Fibroblast of villous mesenchyme (primary cell): ENCODE results near the gene SFTPB. TPM values are rescaled to one million over a fixed set of nuclear protein-coding genes. Genes with fewer than 3 reads are reported as not detected.

Experiments used
- DNase-seq: peaks from one replicate; pipeline ENCODE4 v3.0.0-alpha.2; 2010; ENCODE audit warnings: low read depth
- H3K4me3 ChIP-seq: 2 replicates; pipeline ENCODE4 v1.5.1; 2011; ENCODE audit warnings: low read depth, mild to moderate bottlenecking, low read length
- total RNA-seq: library from RNA; depleted of rRNA; stranded (reverse); fragments of >200 nt; gene quantifications from 2 replicates; pipeline ENCODE4 v1.2.3, GENCODE V29; 2012
- TF ChIP-seq, protein P1 (sequence below): IDR thresholded peaks from 2 replicates; pipeline ENCODE4 v1.5.1; 2012; ENCODE audit warnings: low read depth, mild to moderate bottlenecking, low read length; ENCODE audit not compliant: insufficient read depth

Gene SFTPB
- total RNA-seq, 1 donor: not detected

DNA sequence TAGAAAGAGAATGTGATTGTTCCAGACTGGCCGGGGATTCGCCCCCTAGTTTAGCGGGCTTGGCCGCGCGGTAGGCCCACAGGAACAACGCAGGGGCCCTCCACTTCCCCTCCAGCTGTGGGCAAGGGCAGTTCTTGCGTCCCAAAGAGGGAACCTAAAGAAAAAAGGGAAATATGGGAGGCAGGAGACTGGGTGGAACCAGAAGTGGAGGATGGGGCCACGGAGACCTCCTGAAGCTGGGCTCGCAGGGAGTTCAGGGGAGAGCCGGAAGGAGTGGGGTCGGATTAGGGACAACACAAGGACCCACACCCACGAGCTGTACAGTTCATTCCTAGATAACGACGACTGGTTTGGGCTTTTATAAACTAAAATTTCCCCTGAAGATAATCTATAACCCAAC is 44.3 kb upstream of the SFTPB start:
- TF ChIP-seq, protein P1, sequence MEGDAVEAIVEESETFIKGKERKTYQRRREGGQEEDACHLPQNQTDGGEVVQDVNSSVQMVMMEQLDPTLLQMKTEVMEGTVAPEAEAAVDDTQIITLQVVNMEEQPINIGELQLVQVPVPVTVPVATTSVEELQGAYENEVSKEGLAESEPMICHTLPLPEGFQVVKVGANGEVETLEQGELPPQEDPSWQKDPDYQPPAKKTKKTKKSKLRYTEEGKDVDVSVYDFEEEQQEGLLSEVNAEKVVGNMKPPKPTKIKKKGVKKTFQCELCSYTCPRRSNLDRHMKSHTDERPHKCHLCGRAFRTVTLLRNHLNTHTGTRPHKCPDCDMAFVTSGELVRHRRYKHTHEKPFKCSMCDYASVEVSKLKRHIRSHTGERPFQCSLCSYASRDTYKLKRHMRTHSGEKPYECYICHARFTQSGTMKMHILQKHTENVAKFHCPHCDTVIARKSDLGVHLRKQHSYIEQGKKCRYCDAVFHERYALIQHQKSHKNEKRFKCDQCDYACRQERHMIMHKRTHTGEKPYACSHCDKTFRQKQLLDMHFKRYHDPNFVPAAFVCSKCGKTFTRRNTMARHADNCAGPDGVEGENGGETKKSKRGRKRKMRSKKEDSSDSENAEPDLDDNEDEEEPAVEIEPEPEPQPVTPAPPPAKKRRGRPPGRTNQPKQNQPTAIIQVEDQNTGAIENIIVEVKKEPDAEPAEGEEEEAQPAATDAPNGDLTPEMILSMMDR: no peak
- DNase-seq: no peak
- H3K4me3 ChIP-seq: no peak overlapping the region

DNA sequence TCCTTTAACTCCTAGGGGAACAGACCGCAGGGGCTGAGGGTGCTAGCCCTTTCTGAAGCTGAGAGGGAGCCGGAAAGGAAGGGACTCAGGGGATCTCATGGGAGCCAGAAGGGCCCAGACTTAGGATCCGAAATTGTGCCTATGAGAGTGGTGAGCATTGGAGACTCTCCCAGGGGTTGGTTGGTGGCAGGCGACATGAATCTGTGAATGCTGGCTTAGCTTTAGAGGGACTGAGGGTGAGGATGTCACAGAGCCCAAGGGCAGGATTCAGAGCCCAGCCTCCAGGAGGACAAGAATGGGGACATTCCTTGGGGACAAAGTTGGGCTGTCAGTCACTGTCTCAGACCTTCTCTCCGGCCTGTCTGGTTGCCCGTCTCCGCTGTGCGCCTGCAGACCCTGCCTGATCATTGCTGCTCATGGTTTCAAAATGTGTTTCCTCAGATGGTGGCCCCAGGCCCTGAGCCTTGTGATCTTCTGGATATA is 43.6 kb upstream of the SFTPB start:
- TF ChIP-seq, protein P1: no peak
- H3K4me3 ChIP-seq: no peak overlapping the region
- no peak for DNase-seq

DNA sequence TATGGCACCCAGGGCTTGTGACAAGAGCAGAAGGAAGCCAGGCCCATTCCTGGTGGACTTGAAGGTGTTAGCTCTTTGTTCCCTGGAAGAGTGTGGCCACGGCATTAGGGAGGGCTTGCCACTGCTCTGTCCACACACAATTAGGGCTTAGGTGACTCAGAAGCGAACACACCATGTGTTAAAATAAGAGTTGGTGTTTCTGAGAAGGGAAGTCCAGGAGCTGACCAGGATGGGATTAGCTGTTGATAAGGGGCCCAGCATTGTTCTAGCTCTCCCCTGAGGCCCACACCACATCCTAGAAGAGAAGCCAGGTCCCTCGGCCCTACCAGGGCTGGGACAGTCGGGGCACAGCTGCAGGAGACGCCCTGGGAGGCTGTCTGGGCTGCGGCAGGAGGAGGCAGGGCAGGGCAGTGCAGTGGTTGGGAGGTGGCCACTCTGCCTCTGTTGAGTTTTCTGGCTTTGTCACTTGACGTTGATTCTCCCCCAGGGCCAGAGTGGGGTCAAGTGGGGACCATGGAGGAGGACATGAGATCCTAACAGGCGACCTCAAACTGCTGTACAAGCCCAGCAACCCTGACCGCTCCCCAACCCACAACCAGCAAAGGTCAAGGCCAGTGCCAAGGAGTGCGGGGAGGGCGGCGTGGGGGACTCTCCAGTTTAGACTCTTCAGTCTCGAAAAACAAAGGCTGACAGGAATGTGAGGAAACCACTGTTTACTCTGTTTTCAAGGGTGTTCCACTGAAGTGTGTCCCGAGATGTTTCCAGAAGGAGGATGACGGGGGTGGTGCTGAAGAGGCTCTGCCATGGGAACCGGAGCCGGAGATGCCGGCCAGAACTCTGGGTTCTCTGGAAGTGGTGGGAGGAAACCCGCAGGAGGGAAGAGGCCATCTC is 42.9 kb upstream of the SFTPB start:
- no peak overlapping the region for H3K4me3 ChIP-seq
- peak; percentile 87 for DNase-seq
- TF ChIP-seq, protein P1: no peak

DNA sequence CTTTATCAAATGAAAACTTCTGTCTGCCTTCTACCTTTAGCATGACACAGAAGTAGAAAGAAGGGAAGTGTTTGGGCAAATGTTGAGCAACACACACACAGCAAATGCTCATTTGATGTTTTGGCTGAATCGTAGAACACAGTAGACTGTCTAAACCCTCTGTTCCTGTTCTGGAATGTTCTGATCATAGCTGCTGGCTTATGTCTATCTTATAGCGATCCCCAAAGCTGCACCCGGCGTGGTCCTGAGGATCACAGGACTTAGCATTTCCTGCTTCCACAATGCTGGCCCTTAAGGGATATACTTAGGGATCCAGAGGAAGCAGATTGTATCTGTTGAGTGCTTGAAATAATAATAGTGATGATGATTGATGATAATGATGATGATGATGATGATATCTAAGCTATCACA is 41.4 kb upstream of the SFTPB start:
- TF ChIP-seq, protein P1: no peak
- no peak overlapping the region for H3K4me3 ChIP-seq
- DNase-seq: peak; percentile 65

DNA sequence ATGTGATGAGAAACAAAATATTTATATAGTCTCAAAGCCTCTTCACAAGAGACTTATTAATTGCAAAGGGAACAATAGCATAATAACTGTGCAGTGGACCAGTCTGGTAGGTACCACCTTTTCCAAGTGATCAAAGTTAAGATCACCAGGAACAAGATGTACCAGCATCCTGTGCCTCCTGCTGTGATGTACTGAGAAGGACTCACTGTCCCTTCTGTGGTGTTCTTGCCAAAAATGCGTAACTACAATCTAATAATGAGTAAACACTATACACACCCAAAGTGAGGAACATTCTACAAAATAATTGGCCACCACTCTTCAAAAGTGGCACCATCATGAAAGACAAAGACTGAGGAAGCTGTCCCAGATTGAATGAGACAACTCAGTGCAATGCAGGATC is 40.6 kb upstream of the SFTPB start:
- DNase-seq: no peak
- no peak overlapping the region for H3K4me3 ChIP-seq
- TF ChIP-seq, protein P1: no peak

DNA sequence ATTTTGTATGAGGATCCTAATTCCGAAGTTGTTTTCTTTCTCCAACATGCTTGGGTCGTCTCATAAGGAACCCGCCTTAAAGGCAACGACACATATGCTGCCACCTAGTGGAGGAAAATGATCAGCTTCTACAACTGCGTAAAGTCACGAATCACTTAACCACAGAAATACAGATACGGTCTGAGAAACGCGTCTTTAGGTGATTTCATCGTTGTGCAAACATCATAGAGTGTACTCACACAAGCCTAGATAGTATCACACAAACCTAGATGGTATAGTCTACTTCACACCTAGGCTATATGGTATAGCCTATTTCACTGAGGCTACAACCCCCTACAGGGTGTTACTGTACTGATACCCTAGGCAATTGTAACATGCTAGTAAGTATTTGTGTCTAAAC is 39.3 kb upstream of the SFTPB start:
- DNase-seq: peak; percentile 94
- TF ChIP-seq, protein P1: peak; percentile 85

More for the DNA sequence above, 39.3 kb upstream of the SFTPB start:
- no peak overlapping the region for H3K4me3 ChIP-seq
